Glutamatergic neuron (in vitro differentiated cells): ENCODE results near the gene WDR7. TPM values are rescaled to one million over a fixed set of nuclear protein-coding genes. Genes with fewer than 3 reads are reported as not detected.

Experiments
- DNase-seq: peaks from one replicate; pipeline ENCODE4 v3.0.0; 2022
- H3K27ac Mint-ChIP-seq: one replicate; pipeline ENCODE4 v1.8.0; 2020; ENCODE audit warnings: mild to moderate bottlenecking, mixed read lengths, inconsistent platforms; ENCODE audit not compliant: unreplicated experiment
- H3K27me3 Mint-ChIP-seq: one replicate; pipeline ENCODE4 v1.8.0; 2020; ENCODE audit warnings: mild to moderate bottlenecking, moderate library complexity, mixed read lengths, inconsistent platforms; ENCODE audit not compliant: unreplicated experiment
- H3K36me3 Mint-ChIP-seq: one replicate; pipeline ENCODE4 v1.8.0; 2020; ENCODE audit warnings: mild to moderate bottlenecking, mixed read lengths, inconsistent platforms; ENCODE audit not compliant: unreplicated experiment
- H3K4me1 Mint-ChIP-seq: one replicate; pipeline ENCODE4 v1.8.0; 2020; ENCODE audit warnings: mild to moderate bottlenecking, low read depth, mixed read lengths, inconsistent platforms; ENCODE audit not compliant: unreplicated experiment
- H3K4me3 Mint-ChIP-seq: one replicate; pipeline ENCODE4 v1.8.0; 2020; ENCODE audit warnings: mild to moderate bottlenecking, mixed read lengths, inconsistent platforms; ENCODE audit not compliant: unreplicated experiment
- H3K9me3 Mint-ChIP-seq: one replicate; pipeline ENCODE4 v1.8.0; 2020; ENCODE audit warnings: mild to moderate bottlenecking, moderate library complexity, mixed read lengths, inconsistent platforms; ENCODE audit not compliant: unreplicated experiment
- total RNA-seq: library from RNA; stranded (reverse); fragmentation: NEBNext Ultra II Directional; extraction: Animal tissue kit (Norgen Biotek cat#: 25700); gene quantifications from one replicate; pipeline ENCODE4 v1.2.1, GENCODE V29; 2021; ENCODE audit not compliant: unreplicated experiment
- TF ChIP-seq, protein P1 (sequence below): fragments of 200-600 bp; sonication (generic); IDR thresholded peaks from one replicate; pipeline ENCODE4 v1.5.0; 2021; ENCODE audit not compliant: partially characterized antibody, unreplicated experiment

Gene WDR7
- total RNA-seq, 1 donor from 2014 or later = 41.8 TPM

DNA sequence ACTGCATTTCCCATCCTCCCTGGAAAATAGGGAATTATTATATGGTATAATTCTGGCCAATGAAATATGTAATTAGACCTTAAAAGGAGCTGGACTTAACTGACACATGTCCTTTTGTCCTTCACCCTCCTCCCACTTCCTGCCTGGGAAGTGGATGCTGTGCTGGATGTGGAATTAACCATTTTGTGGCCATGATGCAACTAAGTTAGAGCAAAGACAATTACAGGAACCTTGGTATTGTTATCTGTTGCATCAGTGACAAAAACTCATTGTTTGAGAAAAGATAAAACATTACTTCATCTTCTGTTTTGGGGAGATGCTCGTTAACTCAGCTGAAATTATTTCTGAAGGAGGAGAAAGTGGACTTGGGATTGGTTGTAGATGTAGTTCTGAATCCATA is 268.0 kb downstream of the WDR7 start:
- H3K36me3 Mint-ChIP-seq = no peaks in the 10 kb centered on the region
- TF ChIP-seq, protein P1, sequence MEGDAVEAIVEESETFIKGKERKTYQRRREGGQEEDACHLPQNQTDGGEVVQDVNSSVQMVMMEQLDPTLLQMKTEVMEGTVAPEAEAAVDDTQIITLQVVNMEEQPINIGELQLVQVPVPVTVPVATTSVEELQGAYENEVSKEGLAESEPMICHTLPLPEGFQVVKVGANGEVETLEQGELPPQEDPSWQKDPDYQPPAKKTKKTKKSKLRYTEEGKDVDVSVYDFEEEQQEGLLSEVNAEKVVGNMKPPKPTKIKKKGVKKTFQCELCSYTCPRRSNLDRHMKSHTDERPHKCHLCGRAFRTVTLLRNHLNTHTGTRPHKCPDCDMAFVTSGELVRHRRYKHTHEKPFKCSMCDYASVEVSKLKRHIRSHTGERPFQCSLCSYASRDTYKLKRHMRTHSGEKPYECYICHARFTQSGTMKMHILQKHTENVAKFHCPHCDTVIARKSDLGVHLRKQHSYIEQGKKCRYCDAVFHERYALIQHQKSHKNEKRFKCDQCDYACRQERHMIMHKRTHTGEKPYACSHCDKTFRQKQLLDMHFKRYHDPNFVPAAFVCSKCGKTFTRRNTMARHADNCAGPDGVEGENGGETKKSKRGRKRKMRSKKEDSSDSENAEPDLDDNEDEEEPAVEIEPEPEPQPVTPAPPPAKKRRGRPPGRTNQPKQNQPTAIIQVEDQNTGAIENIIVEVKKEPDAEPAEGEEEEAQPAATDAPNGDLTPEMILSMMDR = no peak
- peaks cover under 1% of the 10 kb centered on the region for H3K4me1 Mint-ChIP-seq
- H3K27ac Mint-ChIP-seq = no peak overlapping the region
- peaks cover 2% of the 10 kb centered on the region for H3K27me3 Mint-ChIP-seq
- DNase-seq = no peak
- no peak overlapping the region for H3K4me3 Mint-ChIP-seq
- H3K9me3 Mint-ChIP-seq = peaks cover 1% of the 10 kb centered on the region

DNA sequence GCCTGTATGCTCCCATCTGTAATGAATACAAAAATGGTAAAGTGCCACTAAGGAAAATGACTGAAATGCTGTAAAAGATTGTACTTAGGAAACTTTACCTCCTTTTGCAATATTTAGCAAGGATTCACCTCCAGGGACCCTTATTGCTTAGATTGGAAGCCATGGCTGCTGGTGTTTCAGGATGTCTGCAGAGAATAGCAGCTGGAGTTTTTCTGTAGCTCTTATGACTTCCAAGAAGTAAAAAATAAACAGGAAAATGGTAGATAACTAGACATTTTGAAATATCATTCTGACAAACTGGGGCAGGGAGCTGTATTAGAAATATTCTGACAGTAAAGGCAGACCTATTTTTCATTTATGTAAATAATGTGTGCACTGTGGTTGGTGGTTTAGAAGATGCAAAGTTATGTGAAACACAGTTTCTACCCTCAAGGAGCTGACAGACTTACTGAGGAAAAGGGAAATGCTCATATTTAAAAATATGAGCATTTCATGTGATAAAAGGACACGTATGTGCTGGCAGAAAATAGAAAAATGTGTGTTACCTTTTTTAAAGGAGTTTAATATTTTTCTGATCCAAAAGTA is 270.8 kb downstream of the WDR7 start:
- Mint-ChIP-seq H3K27ac (no peak overlapping the region), H3K4me1 (peaks cover 4% of the 10 kb centered on the region), H3K9me3 (no peaks in the 10 kb centered on the region), H3K4me3 (no peak overlapping the region), H3K36me3 (no peaks in the 10 kb centered on the region), H3K27me3 (no peaks in the 10 kb centered on the region)
- TF ChIP-seq, protein P1 = no peak
- no peak for DNase-seq

DNA sequence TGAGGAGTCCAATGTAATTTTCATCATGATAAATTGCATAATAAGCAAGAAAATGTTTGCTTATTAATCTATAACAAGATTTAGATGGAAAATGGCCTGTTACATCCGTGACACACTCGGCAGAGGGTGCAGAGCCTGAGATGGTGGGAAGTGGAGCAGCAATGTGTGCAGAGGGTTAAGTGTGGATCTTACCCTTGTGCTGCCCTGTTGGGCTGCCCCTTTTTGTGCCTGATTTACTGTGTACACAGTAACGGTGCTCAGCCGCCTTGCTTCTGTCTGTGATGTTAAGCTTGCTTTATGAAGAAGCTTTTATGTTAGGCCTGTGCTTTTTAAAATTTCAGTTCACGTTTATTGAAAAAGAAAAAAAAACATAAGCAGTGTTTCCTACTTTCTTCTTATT is 275.6 kb downstream of the WDR7 start:
- H3K36me3 Mint-ChIP-seq = no peaks in the 10 kb centered on the region
- no peak overlapping the region for H3K27ac Mint-ChIP-seq
- peaks cover 3% of the 10 kb centered on the region for H3K27me3 Mint-ChIP-seq
- TF ChIP-seq, protein P1 = no peak
- peaks cover 7% of the 10 kb centered on the region for H3K4me1 Mint-ChIP-seq
- H3K9me3 Mint-ChIP-seq = no peaks in the 10 kb centered on the region
- H3K4me3 Mint-ChIP-seq = no peak overlapping the region
- no peak for DNase-seq

DNA sequence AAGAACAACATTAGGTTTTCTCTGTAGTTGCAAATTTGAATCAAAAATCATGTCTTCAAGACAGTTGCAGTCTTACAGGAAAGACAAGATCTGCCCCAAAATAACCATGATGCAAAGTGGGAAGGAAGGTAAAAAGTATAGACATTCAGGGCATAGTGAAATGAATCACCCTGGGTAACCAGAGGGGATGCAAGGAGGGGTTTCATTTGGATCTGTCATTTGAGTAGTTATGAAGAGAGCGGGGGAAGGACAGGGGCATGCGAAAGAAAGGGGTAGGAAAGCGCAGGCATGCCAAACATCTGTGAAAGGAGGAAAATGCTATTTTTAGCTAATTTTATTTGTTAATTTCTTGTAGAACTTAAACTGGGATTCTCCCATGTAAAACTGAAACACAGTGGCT is 276.6 kb downstream of the WDR7 start:
- TF ChIP-seq, protein P1 = no peak
- no peaks in the 10 kb centered on the region for H3K36me3 Mint-ChIP-seq
- peaks cover 3% of the 10 kb centered on the region for H3K27me3 Mint-ChIP-seq
- no peak overlapping the region for H3K27ac Mint-ChIP-seq
- H3K4me1 Mint-ChIP-seq = peaks cover 7% of the 10 kb centered on the region
- no peak overlapping the region for H3K4me3 Mint-ChIP-seq
- DNase-seq = no peak
- no peaks in the 10 kb centered on the region for H3K9me3 Mint-ChIP-seq

DNA sequence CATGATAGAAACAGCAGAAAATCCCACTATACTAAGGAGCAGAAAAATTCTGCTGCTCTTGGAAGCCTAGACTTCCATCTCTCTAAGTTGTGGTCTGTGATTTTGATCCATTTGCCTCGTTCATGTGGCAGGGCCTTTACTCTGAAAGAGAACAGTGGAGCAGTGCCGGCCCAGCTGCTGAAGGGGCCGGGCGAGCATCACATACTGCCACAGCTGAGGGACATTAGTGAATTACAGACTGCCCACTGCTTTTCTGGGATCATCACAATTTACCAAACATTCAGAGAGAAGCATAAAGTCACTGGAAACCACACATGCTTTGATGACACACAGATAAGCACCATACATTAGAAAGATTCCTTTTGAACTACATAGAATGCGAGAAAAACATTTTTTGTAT is 278.7 kb downstream of the WDR7 start:
- peak; percentile 28 for DNase-seq
- H3K4me3 Mint-ChIP-seq = no peak overlapping the region
- no peaks in the 10 kb centered on the region for H3K9me3 Mint-ChIP-seq
- no peak overlapping the region for H3K27ac Mint-ChIP-seq
- TF ChIP-seq, protein P1 = no peak
- H3K27me3 Mint-ChIP-seq = peaks cover 3% of the 10 kb centered on the region
- no peaks in the 10 kb centered on the region for H3K36me3 Mint-ChIP-seq
- peaks cover 11% of the 10 kb centered on the region for H3K4me1 Mint-ChIP-seq
